Measurements from ENCODE around the gene GSC2.
A peak's percentile ranks its signal among the peaks of the same experiment; 100 is the strongest.

The GSC2 gene

DNA sequence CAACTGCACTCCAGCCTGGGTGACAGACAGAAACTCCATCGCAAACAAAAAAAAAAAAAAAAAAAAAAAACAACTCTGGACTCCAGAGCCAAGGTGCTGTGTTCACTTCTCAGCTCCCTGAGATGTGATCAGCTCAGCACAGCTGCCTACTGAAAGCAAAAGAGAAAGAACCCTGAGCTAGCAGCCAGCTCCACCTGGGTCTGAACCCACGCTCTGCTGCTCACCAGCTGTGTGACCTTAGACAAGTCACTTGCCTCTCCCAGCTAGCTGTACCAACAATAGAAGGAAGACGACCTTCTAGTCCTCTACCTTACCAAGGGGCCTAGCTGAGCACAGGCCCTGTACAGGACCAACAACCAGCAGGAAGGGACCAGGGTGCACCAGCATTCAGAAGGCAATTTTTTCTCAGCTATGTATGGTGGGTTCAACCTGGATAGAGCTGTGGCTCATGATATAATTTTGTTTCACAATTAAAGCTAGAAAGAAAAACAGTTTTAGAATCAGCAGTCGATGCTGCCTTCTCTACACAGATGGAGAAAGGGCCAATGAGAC is 31.7 kb downstream of the GSC2 start:
- DNase-seq: peak; percentile 49

DNA sequence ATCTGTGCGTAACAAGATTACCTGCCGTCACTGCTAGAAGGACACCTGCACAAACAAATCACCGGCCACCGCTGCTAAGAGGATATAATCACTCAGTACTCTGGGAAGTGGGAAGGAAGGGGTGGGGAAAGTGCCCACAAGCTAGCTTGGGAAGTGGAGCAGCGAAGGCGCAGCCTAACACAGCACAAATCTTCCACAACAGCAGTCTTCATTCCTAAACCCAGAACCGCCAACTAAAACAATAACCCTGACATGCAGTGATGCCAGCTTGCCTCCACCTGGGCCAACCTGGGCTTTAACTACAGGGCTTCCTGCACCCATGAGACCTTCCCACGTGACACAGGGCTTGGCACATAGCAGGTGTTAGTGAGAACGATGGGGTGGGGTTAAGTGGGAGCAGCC is 33.0 kb downstream of the GSC2 start:
- no peak for DNase-seq

DNA sequence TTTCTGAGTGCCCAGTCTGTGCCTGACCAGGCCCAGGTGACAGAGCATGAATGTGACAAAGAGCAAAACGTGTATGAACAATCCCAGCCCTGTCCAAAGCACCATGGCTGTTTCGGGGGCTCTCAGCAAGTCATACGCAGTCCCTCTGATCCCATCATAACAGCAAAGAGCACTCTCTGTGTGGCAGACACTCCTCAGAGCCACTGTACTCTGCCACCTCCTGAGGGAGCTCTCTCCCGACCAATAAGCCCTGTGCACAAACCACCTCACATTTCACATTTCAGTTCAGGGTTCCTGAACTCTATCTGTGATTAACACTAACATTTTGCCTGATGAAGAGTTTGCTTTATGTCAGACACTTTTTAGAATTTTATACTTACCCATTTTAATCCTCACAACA is 34.5 kb downstream of the GSC2 start:
- DNase-seq: no peak

DNA sequence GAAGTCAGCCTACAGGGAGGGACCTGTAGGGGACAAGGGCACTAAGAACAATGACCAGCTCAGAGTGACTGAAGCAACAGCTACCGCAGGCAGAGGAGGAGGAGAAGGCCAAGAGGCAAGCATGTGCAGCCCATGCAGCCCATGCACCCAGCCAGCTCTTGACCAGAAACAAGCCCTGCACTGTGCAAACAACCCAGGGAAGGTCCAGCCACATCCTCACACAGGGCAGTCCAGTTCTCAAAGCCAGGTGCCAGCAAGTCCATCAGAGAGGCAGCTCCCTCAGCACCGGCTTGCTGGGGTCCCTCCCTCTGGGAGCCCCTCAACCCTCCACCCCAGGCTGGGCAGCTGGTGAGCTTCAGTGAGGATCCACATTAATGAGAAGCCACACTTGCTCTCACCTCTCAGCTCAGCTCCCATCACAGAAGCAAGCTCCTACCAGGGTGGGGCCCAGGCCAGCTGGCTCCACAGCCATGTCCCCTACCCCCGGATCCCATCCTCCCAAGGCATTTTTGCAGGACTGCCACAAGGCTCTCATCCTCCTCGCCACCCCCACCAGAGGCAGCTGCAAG is 35.0 kb downstream of the GSC2 start:
- no peak for DNase-seq

DNA sequence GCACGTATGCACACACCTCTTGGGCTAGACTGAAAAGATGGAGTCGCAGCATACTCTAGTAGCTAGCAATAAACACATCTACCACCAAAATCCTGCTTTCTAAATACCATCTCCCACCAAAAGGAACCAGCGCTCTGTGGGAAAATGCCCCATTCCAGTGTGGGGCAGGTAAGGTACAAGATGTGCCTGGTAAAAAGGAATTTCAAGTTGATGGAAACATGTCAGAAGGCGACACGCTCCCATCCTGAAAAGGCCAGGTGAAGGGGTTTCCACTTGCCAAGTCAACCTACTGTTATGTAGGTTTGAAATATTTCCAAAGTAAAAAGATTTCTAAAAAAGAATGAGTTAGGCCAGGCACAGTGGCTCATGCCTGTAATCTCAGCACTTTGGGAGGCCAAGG is 36.7 kb downstream of the GSC2 start:
- no peak for DNase-seq

DNA sequence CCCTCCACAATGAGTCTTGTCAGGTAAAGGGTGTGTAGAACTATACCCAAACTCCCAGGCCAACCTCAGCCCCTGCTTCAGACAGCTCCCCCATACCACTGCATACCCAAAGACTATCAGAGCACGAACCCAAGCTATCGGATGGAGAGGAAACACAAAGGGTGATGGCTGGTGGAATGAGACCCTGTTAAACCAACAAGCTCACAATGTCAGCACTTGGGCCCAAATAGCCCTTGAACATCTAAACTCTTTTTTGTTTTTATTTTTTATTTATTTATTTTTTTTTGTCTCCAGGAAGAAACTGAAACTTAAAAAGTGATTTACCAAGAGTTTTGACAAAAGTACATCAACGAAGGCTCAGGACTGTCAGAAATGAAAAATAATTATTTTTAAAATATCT is 38.5 kb downstream of the GSC2 start:
- no peak for DNase-seq

DNA sequence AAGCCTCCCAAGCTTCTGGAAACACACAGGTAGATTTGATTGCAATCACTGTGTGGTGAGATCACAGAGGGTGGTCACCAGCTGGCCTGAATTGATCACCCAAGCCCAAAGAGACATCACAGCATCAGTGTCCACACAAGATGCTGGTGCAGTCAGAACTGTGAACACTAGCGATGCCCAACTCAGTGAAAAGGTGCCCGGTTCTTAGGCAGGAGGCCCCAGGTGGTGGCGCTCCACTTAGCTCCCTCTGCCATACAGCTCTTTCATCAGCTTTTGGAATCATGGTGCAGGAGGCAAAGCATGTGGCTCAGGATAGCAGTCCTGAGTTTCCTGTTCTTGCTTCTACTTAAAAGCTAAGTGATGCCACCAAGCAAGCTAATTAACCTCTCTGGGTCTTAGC is 39.0 kb downstream of the GSC2 start:
- DNase-seq: no peak

DNA sequence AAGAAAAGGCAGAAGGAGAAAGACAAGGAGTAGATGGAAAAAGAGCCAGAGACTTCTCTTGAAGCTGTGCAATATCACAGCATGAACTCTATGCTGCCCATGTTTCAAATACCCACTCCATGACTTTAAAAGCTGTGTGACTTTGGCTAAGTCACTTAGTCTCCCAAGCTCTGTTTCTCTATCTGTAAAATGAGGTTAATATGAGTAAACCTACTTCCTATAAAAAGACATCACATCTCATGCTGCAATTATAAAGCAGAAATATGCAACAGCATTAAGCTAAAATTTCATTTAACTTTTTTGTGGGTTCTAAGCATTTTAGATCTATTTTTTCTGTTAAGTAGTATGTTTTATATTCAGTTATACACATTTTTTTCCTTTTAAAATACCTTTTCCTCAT is 39.4 kb downstream of the GSC2 start:
- DNase-seq: no peak

DNA sequence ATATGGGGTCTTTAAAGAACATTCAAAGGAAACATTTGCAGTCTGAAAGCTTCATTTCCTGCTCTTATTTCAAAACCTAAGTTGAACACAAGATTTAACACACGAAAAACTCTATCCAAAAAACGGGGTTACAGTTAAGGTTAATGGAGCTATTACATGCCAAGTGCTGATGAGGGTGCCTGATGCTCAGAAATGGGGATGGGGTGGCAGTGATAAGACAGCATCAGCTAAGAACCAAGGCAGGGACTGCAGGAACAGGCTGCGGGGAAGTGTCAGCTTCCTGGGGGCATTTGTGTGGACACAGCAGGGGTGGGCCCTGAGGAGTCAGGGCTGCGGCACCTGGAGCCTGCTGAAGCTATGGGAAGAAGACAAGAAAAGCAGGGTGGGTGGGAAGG is 40.0 kb downstream of the GSC2 start:
- DNase-seq: no peak

DNA sequence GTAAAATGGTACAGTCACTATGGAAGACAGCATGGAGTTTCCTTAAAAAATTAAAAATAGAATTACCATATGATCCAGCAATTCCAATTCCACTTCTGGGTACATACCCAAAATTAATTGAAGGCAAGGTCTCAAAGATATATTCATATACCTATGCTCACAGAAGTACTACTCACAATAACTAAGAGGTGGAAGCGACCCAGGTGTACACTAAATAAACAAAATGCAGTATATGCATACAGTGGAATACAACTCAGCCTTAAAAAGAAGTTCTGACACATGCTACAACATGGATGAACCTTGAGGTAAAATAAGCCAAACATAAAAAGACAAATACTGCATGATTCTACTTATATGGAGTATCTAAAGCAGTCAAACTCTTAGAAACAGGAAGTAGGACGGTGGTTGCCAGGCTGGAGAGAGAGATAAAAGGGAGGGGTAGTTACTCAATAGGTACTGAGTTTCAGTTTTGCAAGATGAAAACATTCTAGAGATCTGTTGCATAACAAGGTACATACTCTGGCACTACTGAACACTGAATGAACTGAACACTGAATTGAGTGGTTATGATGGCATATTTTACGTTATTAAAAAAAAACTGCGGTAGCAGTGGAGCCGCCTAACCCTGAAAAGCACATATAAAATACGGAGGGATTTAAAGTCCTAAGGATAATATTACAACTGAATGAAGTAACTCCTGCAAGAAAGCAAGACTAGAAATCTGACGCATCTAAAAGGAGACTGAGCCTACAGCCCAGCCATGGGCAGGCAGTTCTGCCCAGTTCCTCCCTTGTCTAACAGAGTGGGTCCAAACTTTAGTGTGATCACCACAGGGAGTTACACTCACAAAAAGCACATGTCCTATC is 40.7 kb downstream of the GSC2 start:
- DNase-seq: peak; percentile 50

DNA sequence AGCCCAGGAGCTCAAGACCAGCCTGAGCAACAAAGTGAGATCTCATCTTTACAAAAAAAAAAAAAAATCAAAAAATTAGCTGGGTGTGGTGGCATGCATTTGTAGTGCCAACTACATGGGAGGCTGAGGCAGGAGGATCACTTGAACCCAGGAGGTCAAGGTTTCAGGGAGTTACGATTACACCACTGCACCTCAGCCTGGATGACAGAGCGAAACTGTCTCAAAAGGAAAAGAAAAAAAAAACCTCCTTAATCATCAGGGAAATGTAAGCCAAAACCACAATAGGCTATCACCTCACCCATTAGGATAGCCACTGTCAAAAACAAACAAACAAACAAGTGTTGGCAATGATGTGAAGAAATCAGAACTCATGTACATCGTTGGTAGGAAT is 41.3 kb downstream of the GSC2 start:
- no peak for DNase-seq

DNA sequence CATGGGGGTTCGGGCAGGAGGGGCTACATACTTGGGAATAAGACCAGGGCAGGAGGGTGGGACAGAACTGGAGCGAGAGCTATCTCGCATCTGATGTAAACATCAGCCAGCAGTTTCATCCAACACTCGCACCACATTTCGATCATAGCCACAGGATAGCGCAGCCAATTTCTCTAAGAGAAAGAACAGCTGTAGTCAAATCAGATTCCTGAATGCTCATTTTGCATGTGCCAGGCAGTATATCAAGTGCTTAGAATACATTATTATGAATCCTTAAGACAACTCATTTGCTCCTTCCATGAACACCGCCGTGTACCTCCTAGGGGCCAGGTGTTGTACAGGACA is 42.4 kb downstream of the GSC2 start:
- no peak for DNase-seq

DNA sequence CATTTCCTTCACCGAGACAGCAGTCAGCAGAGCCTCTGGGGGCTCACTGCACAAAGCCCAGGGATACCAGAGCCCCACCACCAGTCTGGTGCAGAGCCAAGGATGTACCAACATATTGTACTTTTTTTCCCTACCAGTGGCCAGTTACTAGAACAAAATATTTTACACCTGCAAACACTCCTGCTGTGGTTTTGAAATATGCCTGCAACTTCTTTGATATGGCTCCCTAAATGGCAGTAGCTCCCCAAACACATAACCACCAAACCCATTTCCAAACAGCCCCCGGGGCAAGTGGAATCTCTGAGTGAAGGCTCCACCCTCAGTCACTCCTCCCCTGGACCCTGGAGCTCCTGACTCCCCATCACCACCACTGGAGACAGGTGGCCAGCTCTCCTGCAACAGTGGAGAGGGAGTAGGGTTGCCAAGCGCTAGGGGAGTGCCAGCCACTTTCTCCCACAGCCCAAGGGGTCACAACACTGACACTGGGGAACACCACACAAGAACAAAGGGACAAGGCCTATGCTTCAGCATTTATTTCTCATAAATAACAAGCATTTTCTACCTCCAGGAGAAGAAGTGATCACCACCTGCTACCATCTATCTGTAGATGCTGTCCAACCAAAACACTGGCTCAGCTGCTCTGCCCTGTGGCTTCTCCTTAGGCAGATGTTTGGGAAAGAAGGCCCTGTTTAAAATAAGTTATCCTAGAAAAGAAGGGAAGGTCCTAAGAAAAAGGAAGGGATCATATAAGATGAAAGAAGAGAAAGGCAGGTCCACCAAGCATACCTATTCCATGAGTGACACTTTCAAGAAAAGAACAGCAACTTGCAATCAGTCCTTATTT is 43.0 kb downstream of the GSC2 start:
- DNase-seq: no peak

DNA sequence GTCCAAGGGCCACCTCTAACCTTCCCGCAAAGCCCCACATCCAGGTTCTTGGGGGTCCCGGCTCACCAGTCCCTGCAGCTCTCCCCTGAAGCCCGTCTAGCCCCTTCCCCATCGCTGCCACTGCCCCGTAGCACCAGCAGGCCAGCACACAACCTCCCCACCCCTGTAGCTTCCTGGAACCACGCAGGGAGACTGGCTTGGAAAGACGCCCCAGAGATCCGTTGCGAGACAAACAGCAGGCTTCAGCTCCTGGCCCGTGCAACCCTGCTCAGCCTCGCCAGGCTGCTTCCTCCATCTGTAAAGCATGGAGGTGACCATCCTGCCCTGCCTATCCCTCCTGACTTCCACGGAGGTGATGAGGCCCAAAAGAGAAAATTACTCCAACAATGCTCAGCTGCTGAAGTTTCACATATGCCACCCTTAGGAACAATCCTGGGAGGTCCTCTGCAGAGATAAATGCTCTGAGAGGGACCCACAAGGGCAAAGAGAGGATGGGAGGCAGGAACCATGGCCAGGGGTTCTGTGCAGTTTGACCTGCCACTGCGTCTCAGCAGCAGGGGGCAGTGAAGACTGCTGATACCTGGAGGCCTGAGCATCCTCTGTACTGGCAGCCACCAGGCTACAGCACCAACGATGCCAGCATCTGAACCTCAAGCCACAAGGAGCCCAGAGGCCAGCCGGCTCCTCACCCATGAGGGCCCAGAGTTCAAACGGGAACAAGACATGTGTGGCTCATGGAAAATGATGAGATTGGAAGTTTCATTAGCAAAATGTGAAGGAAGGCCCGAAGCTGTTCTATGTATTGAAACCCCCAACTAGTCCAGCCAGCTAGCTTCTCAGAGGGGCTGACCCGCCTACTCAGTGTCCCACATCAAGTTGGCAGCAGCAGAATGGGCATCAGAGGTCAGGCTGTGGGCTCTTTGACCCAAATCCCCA is 44.0 kb downstream of the GSC2 start:
- DNase-seq: peak; percentile 54

DNA sequence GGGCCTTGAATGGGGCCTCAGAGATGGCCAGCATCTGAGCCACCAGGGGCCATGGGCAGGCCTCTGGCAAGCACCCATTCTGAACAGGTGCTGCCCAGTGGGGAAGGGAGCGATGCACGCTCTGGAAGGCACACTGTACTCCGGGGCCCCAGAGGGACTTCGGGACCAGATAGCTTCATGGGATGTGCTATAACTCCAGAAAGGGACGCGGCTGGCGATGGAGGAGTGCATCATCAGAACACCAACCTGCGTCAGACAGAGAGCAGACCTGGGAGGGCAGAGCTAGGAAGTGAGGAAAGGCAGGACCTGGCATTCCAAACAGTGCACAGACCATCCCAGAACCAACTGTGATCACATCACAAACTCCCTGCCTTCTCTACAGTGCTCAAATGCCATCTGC is 44.6 kb downstream of the GSC2 start:
- no peak for DNase-seq

DNA sequence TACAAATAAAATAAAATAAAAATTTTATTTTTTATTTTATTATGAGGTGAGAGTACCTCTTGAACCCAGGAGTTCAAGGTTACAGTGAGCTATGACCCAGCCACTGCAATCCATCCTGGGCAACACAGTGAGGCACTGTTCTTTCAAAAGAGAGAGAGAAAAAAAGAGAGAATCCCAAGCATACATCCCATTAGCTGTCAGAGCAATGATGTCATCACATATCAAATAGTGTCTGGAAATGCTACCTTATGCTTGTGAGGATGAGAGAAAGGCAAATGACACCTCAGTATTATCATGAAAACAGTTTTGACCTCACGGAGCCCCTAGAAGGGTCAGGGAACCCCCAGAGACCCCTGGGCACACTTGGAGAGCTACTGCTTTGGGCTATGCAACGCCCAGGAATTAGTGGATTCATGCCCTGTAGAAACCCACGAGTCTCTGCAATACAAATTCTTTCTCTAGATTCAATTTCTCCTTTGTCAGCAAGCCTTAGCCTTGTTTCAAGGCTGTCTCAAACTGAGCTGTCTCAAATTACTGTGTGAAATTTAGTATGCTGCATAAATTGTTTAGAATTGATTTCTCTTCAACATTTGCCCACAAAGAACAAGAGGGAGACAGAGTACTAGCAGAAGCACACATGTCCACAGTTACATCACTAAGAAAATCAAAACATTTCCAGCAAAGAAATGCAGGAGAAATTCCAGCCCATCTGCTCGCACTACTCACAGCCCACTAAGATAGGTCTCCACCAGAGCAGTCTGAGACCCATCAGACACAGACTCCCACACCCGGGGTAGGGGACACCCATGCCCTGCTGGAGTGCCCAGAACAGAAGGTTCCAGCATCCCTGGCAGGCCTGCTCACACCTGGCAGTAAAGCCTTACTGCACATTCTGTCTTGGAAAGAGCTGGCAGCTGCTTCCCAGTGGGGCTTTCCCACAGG is 45.9 kb downstream of the GSC2 start:
- no peak for DNase-seq

DNA sequence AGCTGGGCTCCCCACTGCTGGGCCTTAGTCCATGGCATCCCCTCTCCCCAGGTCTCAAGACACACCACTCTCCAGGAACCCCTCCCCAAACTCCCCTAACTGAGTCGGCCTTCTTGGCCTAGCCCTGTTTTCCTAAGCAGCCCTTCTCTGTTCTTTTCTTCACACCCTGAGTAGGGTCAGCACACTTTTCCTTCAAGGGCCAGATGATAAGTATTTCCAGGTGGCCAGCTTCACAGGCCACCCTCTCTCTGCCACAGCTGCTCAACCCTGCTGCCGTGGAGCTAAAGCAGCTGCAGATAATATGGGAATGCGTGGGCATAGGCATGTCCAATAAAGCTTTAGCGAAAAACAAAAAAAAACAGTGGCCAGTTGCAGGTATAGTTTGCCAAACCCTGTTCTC is 51.9 kb downstream of the GSC2 start:
- DNase-seq: no peak

DNA sequence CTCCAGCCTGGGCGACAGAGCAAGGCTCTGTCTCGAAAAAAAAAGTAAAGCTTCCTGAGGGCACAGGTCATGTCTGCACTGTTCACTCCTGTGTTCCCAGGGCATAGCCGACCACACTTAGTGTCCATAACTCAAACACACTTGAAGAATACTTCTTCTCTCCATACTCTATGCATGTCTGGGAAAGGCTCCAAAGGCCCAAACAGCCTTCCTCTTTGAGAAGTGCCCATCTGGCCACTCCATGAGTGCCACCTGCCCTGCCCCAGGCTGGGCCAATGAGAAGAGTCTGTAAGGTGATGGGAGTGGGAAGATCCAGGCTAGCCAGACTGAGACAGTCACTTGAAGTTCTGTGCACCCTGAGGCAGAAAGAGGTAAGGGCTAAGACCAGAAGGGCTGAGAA is 52.6 kb downstream of the GSC2 start:
- DNase-seq: no peak

Data from activated CD4-positive, alpha-beta T cell treated with anti-CD3 and anti-CD28 coated beads for 48 hours (primary cell).